Posterior vena cava (tissue), 2 donors: Measurements from ENCODE around the gene LPCAT1. TPM values are rescaled to one million over a fixed set of nuclear protein-coding genes. Genes with fewer than 3 reads are reported as not detected.
"Not testable (repeated sequence)": the region's sequence is repeated elsewhere in the genome, so short reads cannot be mapped to it uniquely, and the experiment has no call there.

Experiments
- DNase-seq: peaks from one replicate; pipeline ENCODE4 v3.0.0-alpha.2; 2020; ENCODE audit warnings: low spot score
- intact Hi-C, 2 donors: fragments of 100-400 bp; cut with DNase I; formaldehyde crosslinking; loops; one replicate each; pipeline versions ENCODE4 v1.14.1 to v1.14.2; 2022 to 2023
- total RNA-seq, 2 donors: library from RNA; stranded (reverse); fragmentation: NEBNext Ultra II Directional; extraction: Animal tissue kit (Norgen Biotek cat#: 25700); gene quantifications; one replicate each; pipeline ENCODE4 v1.2.1, GENCODE V29; 2021
- donor health status: DM: yes; HTN: yes; CAD: no.
- donor health status: DM: yes; HTN: yes; CAD: no.

The LPCAT1 gene
- total RNA-seq, 2 donors from 2014 or later, result 30.8 to 36.9 TPM

- no peak for DNase-seq
- intact Hi-C loops, result loop anchor here in 1 of 2 donors (5.0 kb wide), 1 partner anchor 1933 kb away; no protein-coding TSS in a partner anchor
Measured at GRCh38 chr5:1464511-1464910, 59.2 kb downstream of the LPCAT1 start.

- peak; percentile 73 for DNase-seq
- intact Hi-C loops, result loop anchor here in 1 of 2 donors (5.0 kb wide), 1 partner anchor 1933 kb away; no protein-coding TSS in a partner anchor
Measured at GRCh38 chr5:1464096-1464446, 59.7 kb downstream of the LPCAT1 start.

- DNase-seq, result peak; percentile 67
Measured at GRCh38 chr5:1463326-1464095, 60.2 kb downstream of the LPCAT1 start.

GRCh38 chr5:1462358-1462757, 61.4 kb downstream of the LPCAT1 start:
- DNase-seq, result peak; percentile 68
- intact Hi-C loops, result loop anchor here in 1 of 2 donors (5.0 kb wide), 1 partner anchor 1935 kb away; no protein-coding TSS in a partner anchor

More at GRCh38 chr5:1463326-1464095, 60.2 kb downstream of the LPCAT1 start:
- intact Hi-C loops, result loop anchor here in 1 of 2 donors (5.0 kb wide), 1 partner anchor 1934 kb away; no protein-coding TSS in a partner anchor

GRCh38 chr5:1461396-1461795, 62.4 kb downstream of the LPCAT1 start:
- intact Hi-C loops, result loop anchor here in 1 of 2 donors (5.0 kb wide), 1 partner anchor 1936 kb away; no protein-coding TSS in a partner anchor
- DNase-seq, result peak; percentile 69

GRCh38 chr5:1460054-1460682, 63.6 kb downstream of the LPCAT1 start:
- no peak for DNase-seq
- intact Hi-C loops, result loop anchor here in 1 of 2 donors (5.0 kb wide), 1 partner anchor 1937 kb away; no protein-coding TSS in a partner anchor

- intact Hi-C loops, DNase-seq: not testable (repeated sequence)
Measured at GRCh38 chr5:1459435-1459834, 64.3 kb downstream of the LPCAT1 start.

- intact Hi-C loops, DNase-seq: not testable (repeated sequence)
Measured at GRCh38 chr5:1456110-1456881, 67.5 kb downstream of the LPCAT1 start.

GRCh38 chr5:1453613-1454012, 70.1 kb downstream of the LPCAT1 start:
- intact Hi-C loops, result no loop called here
- no peak for DNase-seq

- intact Hi-C loops, result no loop called here
- DNase-seq, result peak; percentile 41
Measured at GRCh38 chr5:1449081-1449630, 74.6 kb downstream of the LPCAT1 start.

GRCh38 chr5:1448511-1449011, 75.2 kb downstream of the LPCAT1 start:
- intact Hi-C loops, result no loop called here
- peak; percentile 52 for DNase-seq

GRCh38 chr5:1447671-1448361, 75.9 kb downstream of the LPCAT1 start:
- peak; percentile 57 for DNase-seq
- intact Hi-C loops, result no loop called here

GRCh38 chr5:1446602-1447343, 77.0 kb downstream of the LPCAT1 start:
- intact Hi-C loops, result no loop called here
- DNase-seq, result peak; percentile 64

GRCh38 chr5:1445689-1446601, 77.8 kb downstream of the LPCAT1 start:
- peak; percentile 75 for DNase-seq
- intact Hi-C loops, result no loop called here

GRCh38 chr5:1445313-1445688, 78.5 kb downstream of the LPCAT1 start, which contains the start of gene SLC6A3:
Gene SLC6A3, minus strand, starts transcription at chr5:1445440. Its CDS starts 2,243 bp downstream, at chr5:1443197.
- intact Hi-C loops, result no loop called here
- DNase-seq, result peak; percentile 82

GRCh38 chr5:1444361-1445189, 79.2 kb downstream of the LPCAT1 start:
- intact Hi-C loops, result no loop called here
- peak; percentile 76 for DNase-seq
